HCT116 (cell line): Measurements from ENCODE around the gene ZNF554. TPM values are rescaled to one million over a fixed set of nuclear protein-coding genes. Genes with fewer than 3 reads are reported as not detected.

Experiments used
- ATAC-seq: fragments of 200-7000 bp; cut with Tn5 transposase; 2 replicates; pipeline ENCODE4 v1.9.1; 2020; ENCODE audit warnings: mild to moderate bottlenecking, moderate library complexity
- BruUV-seq: library from RNA; stranded (reverse); fragments of 400-500 nt; replicated peaks from 2 replicates; lab custom pipeline; 2021; lab: Mats Ljungman, UMichigan
- CTCF ChIA-PET: fragments of 300-600 bp; sonication (Branson Sonifier 250); formaldehyde crosslinking; loops from one replicate; lab custom pipeline; 2021; ENCODE audit warnings: antibody characterized with exemption; lab: Charles Lee
- POLR2A ChIA-PET: fragments of 300-600, 350-600 bp; sonication (Branson Sonifier 250); formaldehyde crosslinking; loops from one replicate; lab custom pipeline; 2021; ENCODE audit warnings: antibody characterized with exemption; lab: Charles Lee
- RAD21 ChIA-PET, 2 experiments: fragments of 300-600 bp; sonication (Branson Sonifier 250); formaldehyde crosslinking; loops; one replicate each; lab custom pipeline; 2023; ENCODE audit warnings: low total read pairs in 2 of 2; ENCODE audit not compliant: uncharacterized antibody in 2 of 2, unreplicated experiment in 2 of 2, low non-redundant PET in 1 of 2; lab: Charles Lee
- DNase-seq: peaks from one replicate; pipeline ENCODE4 v3.0.0-alpha.2; 2010; ENCODE audit warnings: low read depth, low spot score
- H2AFZ ChIP-seq: fragments of 200-600 bp; shearing (Covaris generic), sonication (generic); 2 replicates; pipeline ENCODE4 v1.6.1; 2017; ENCODE audit warnings: low read depth, mixed run types, mixed read lengths, antibody characterized with exemption, low read length; ENCODE audit not compliant: poor library complexity, severe bottlenecking
- H3K27ac ChIP-seq: 2 replicates; pipeline ENCODE4 v1.5.1; 2012; ENCODE audit warnings: low read depth, low read length
- H3K27me3 ChIP-seq: fragments of 200-600 bp; sonication (generic); 2 replicates; pipeline ENCODE4 v1.6.1; 2016; ENCODE audit warnings: mixed run types, low read length, mixed read lengths; ENCODE audit not compliant: insufficient read depth
- H3K36me3 ChIP-seq, 2 experiments: fragments of 200-500 bp in 1 of 2; fragments of 200-600 bp in 1 of 2; sonication (Bioruptor generic) in 1 of 2; sonication (generic) in 1 of 2; 2 replicates each; pipeline versions ENCODE4 v1.5.1 to v1.6.1; 2014 to 2016; ENCODE audit warnings: low read length in 2 of 2, inconsistent platforms in 1 of 2, mixed read lengths in 1 of 2, mixed run types in 1 of 2; ENCODE audit not compliant: insufficient read depth in 2 of 2, control insufficient read depth in 1 of 2
- H3K4me1 ChIP-seq, 2 experiments: fragments of 200-600 bp in 1 of 2; sonication (generic) in 1 of 2; 2 replicates each; pipeline versions ENCODE4 v1.5.1 to v1.6.1; 2012 to 2017; ENCODE audit warnings: low read length in 2 of 2, inconsistent platforms in 1 of 2, mild to moderate bottlenecking in 1 of 2, mixed read lengths in 1 of 2, mixed run types in 1 of 2, moderate library complexity in 1 of 2; ENCODE audit not compliant: insufficient read depth in 2 of 2, control insufficient read depth in 1 of 2
- H3K4me2 ChIP-seq: fragments of 200-600 bp; sonication (generic); 2 replicates; pipeline ENCODE4 v1.6.1; 2017; ENCODE audit warnings: mixed run types, low read length, mixed read lengths
- H3K4me3 ChIP-seq, 2 experiments: fragments of 200-600 bp in 1 of 2; sonication (generic) in 1 of 2; replicated peaks in 1 of 2; 2 replicates each; pipeline ENCODE4 v1.5.1; 2011 to 2016; ENCODE audit warnings: low read length in 2 of 2, control low read depth in 1 of 2, low read depth in 1 of 2, mild to moderate bottlenecking in 1 of 2, mixed read lengths in 1 of 2, mixed run types in 1 of 2
- H3K79me2 ChIP-seq: fragments of 200-600 bp; sonication (generic); 2 replicates; pipeline ENCODE4 v1.6.1; 2017; ENCODE audit warnings: mild to moderate bottlenecking, mixed run types, low read length, moderate library complexity, mixed read lengths; ENCODE audit not compliant: insufficient read depth
- H3K9ac ChIP-seq: fragments of 200-600 bp; sonication (generic); 2 replicates; pipeline ENCODE4 v1.6.1; 2016; ENCODE audit warnings: low read length, mixed read lengths
- H3K9me2 ChIP-seq: fragments of 200-600 bp; sonication (generic), shearing (Covaris generic); 2 replicates; pipeline ENCODE4 v1.6.1; 2017; ENCODE audit warnings: mixed run types, mild to moderate bottlenecking, moderate library complexity; ENCODE audit not compliant: insufficient read depth
- H3K9me3 ChIP-seq, 2 experiments: fragments of 200-500 bp in 1 of 2; fragments of 200-600 bp in 1 of 2; sonication (Bioruptor generic) in 1 of 2; sonication (generic) in 1 of 2; 2 replicates each; pipeline ENCODE4 v1.6.1; 2014 to 2017; ENCODE audit warnings: low read length in 2 of 2, mixed read lengths in 2 of 2, inconsistent platforms in 1 of 2, low read depth in 1 of 2, mild to moderate bottlenecking in 1 of 2, mixed run types in 1 of 2, moderate library complexity in 1 of 2; ENCODE audit not compliant: control insufficient read depth in 1 of 2, insufficient read depth in 1 of 2
- H4K20me1 ChIP-seq: fragments of 200-600 bp; sonication (generic), shearing (Covaris generic); 2 replicates; pipeline ENCODE4 v1.6.1; 2017; ENCODE audit warnings: mixed run types, mild to moderate bottlenecking, moderate library complexity; ENCODE audit not compliant: insufficient read depth
- CBX3 ChIP-seq: IDR thresholded peaks from 2 replicates; pipeline ENCODE4 v1.6.1; 2012; ENCODE audit warnings: low read depth
- CEBPB ChIP-seq: IDR thresholded peaks from 2 replicates; pipeline ENCODE4 v1.6.1; 2012; ENCODE audit warnings: low read depth
- EZH2 ChIP-seq: fragments of 200-600 bp; sonication (generic); IDR thresholded peaks from 2 replicates; pipeline ENCODE4 v1.6.1; 2017; ENCODE audit warnings: antibody characterized with exemption, mixed run types
- JUND ChIP-seq: IDR thresholded peaks from 2 replicates; pipeline ENCODE4 v1.6.1; 2012
- SIN3A ChIP-seq: IDR thresholded peaks from 2 replicates; pipeline ENCODE4 v1.6.1; 2012; ENCODE audit warnings: low read depth
- SP1 ChIP-seq: IDR thresholded peaks from 2 replicates; pipeline ENCODE4 v1.6.1; 2012; ENCODE audit warnings: low read depth
- SRF ChIP-seq: IDR thresholded peaks from 2 replicates; pipeline ENCODE4 v1.6.1; 2012; ENCODE audit warnings: low read depth
- TCF7L2 ChIP-seq: IDR thresholded peaks from 2 replicates; pipeline ENCODE4 v1.7.0; 2011; ENCODE audit warnings: borderline replicate concordance, inconsistent platforms; ENCODE audit not compliant: insufficient read depth, insufficient read length; ENCODE audit errors: extremely low read depth
- YY1 ChIP-seq: IDR thresholded peaks from 2 replicates; pipeline ENCODE4 v1.6.1; 2011; ENCODE audit warnings: low read length, low read depth, moderate library complexity, mild to moderate bottlenecking; ENCODE audit not compliant: insufficient replicate concordance; ENCODE audit errors: extremely low read depth
- intact Hi-C: fragments of 100-400 bp; cut with micrococcal nuclease; formaldehyde crosslinking; loops from 2 replicates; pipeline ENCODE4 v1.10.0; 2022
- total RNA-seq: library from RNA; stranded (reverse); gene quantifications from one replicate; pipeline ENCODE4 v1.2.1, GENCODE V29; 2021; ENCODE audit not compliant: unreplicated experiment
- TF ChIP-seq, protein P1 (sequence below), 3 experiments: fragments of 200-600 bp in 1 of 3; sonication (generic) in 1 of 3; IDR thresholded peaks in 2 of 3; conservative IDR thresholded peaks in 1 of 3; 2 replicates each; pipeline ENCODE4 v1.5.1; 2012 to 2017; ENCODE audit warnings: low read depth in 2 of 3, low read length in 2 of 3, antibody characterized with exemption in 1 of 3, borderline replicate concordance in 1 of 3, control low read depth in 1 of 3, mild to moderate bottlenecking in 1 of 3, mixed read lengths in 1 of 3, mixed run types in 1 of 3, moderate library complexity in 1 of 3; ENCODE audit not compliant: insufficient read depth in 1 of 3
- TF ChIP-seq, protein P2 (sequence below): IDR thresholded peaks from 2 replicates; pipeline ENCODE4 v1.6.1; 2011; ENCODE audit warnings: mild to moderate bottlenecking, low read length, moderate library complexity; ENCODE audit not compliant: insufficient replicate concordance; ENCODE audit errors: extremely low read depth
- TF ChIP-seq, protein P3 (sequence below): IDR thresholded peaks from 2 replicates; pipeline ENCODE4 v1.6.1; 2012; ENCODE audit warnings: low read depth

ZNF554 gene
- total RNA-seq, 1 experiment from 2014 or later, result 4.0 TPM

DNA sequence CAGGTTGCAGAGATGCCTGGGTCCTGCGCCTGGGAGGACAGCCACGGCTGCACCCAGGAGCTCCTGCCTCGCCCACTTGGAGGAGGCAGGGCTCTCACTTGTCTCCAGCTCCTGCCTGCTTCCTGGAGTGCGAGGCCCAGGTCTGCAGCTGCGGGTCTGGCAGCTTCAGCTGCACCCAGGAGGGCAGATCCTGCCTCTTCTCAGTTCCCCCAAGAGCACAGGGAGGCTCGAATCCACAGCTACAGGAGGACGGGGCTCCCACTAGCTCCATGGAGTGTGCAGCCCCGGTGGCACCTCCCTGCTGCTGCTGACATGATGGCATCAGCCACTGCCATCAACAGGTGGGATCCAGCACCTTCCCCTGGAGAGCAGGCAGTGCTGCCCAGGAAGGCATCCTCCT, 4.5 kb downstream of the ZNF554 start:
- H3K9me2 ChIP-seq, result no peaks in the 10 kb centered on the region
- intact Hi-C loops, result no loop called here
- TF ChIP-seq SP1, result no peak
- no peak for TF ChIP-seq SIN3A
- TF ChIP-seq, protein P1, sequence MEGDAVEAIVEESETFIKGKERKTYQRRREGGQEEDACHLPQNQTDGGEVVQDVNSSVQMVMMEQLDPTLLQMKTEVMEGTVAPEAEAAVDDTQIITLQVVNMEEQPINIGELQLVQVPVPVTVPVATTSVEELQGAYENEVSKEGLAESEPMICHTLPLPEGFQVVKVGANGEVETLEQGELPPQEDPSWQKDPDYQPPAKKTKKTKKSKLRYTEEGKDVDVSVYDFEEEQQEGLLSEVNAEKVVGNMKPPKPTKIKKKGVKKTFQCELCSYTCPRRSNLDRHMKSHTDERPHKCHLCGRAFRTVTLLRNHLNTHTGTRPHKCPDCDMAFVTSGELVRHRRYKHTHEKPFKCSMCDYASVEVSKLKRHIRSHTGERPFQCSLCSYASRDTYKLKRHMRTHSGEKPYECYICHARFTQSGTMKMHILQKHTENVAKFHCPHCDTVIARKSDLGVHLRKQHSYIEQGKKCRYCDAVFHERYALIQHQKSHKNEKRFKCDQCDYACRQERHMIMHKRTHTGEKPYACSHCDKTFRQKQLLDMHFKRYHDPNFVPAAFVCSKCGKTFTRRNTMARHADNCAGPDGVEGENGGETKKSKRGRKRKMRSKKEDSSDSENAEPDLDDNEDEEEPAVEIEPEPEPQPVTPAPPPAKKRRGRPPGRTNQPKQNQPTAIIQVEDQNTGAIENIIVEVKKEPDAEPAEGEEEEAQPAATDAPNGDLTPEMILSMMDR (IDR thresholded peaks at IDR 0.05 in 2 of 3, conservative IDR thresholded peaks at IDR 0.05 in 1 of 3; ENCODE audit: borderline replicate concordance in 1 of 3, insufficient read depth in 1 of 3, low read depth in 2 of 3, low read length in 2 of 3), result no peak
- no peak for TF ChIP-seq SRF
- no peaks in the 10 kb centered on the region for H3K27me3 ChIP-seq
- H3K4me2 ChIP-seq, result no peak overlapping the region
- no peak overlapping the region for H3K4me3 ChIP-seq
- peaks cover 0 to 4% of the 10 kb centered on the region in 2 experiments; a peak in 1 of 4 replicates for H3K9me3 ChIP-seq
- H3K4me1 ChIP-seq, result peaks cover 3 to 8% of the 10 kb centered on the region in 2 experiments; a peak in 3 of 4 replicates
- RAD21 ChIA-PET, result no interaction called here
- no peak overlapping the region for H3K27ac ChIP-seq
- POLR2A ChIA-PET, result no interaction called here
- ATAC-seq (no peak), DNase-seq (no peak)
- no peak overlapping the region for H3K9ac ChIP-seq
- H4K20me1 ChIP-seq, result no peaks in the 10 kb centered on the region
- 0 out of 2 replicates have a peak, but pooled peaks cover 4% of the 10 kb centered on the region for H3K79me2 ChIP-seq
- CTCF ChIA-PET, result no interaction called here
- H3K36me3 ChIP-seq, result no peaks in the 10 kb centered on the region
- BruUV-seq, result no TSS peak
- H2AFZ ChIP-seq, result no peak overlapping the region

DNA sequence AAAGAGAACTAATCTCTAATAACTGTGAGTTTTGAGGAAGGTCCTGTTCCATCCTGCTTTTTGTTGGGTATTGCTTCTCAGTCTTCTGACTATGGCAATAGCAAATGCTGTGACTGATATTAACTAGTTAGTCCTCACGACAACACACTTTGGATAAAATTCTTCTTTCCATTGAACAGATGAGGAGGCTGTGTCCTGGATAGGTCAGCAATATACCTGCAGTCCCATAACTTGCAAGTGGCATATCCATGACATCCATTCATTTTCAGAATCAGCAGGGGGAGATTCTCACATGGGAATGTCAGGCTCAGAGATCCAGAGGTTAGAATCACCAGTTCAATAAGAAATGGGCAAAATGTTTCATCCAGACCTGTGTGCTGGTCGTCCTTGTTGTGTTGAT, 7.4 kb downstream of the ZNF554 start:
- H3K79me2 ChIP-seq, result no peaks in the 10 kb centered on the region
- ChIA-PET RAD21 (no interaction called here), POLR2A (no interaction called here), CTCF (no interaction called here)
- no peaks in the 10 kb centered on the region for H4K20me1 ChIP-seq
- H3K27ac ChIP-seq, result no peak overlapping the region
- no peak overlapping the region for H2AFZ ChIP-seq
- peaks cover 0 to 4% of the 10 kb centered on the region in 2 experiments; a peak in 1 of 4 replicates for H3K9me3 ChIP-seq
- DNase-seq (no peak), ATAC-seq (no peak)
- no peak overlapping the region for H3K4me2 ChIP-seq
- intact Hi-C loops, result no loop called here
- H3K9me2 ChIP-seq, result no peaks in the 10 kb centered on the region
- no peak overlapping the region for H3K4me3 ChIP-seq
- no TSS peak for BruUV-seq
- H3K4me1 ChIP-seq, result no peaks in the 10 kb centered on the region
- no peaks in the 10 kb centered on the region for H3K36me3 ChIP-seq
- H3K27me3 ChIP-seq, result no peaks in the 10 kb centered on the region
- H3K9ac ChIP-seq, result no peak overlapping the region
- TF ChIP-seq EZH2, result no peak
- no peak for TF ChIP-seq JUND
- TF ChIP-seq, protein P2, sequence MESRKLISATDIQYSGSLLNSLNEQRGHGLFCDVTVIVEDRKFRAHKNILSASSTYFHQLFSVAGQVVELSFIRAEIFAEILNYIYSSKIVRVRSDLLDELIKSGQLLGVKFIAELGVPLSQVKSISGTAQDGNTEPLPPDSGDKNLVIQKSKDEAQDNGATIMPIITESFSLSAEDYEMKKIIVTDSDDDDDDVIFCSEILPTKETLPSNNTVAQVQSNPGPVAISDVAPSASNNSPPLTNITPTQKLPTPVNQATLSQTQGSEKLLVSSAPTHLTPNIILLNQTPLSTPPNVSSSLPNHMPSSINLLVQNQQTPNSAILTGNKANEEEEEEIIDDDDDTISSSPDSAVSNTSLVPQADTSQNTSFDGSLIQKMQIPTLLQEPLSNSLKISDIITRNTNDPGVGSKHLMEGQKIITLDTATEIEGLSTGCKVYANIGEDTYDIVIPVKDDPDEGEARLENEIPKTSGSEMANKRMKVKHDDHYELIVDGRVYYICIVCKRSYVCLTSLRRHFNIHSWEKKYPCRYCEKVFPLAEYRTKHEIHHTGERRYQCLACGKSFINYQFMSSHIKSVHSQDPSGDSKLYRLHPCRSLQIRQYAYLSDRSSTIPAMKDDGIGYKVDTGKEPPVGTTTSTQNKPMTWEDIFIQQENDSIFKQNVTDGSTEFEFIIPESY, result no peak
- TF ChIP-seq CEBPB, result no peak
- TF ChIP-seq YY1, result no peak
- no peak for TF ChIP-seq CBX3
- TF ChIP-seq SRF, result no peak
- TF ChIP-seq, protein P3, sequence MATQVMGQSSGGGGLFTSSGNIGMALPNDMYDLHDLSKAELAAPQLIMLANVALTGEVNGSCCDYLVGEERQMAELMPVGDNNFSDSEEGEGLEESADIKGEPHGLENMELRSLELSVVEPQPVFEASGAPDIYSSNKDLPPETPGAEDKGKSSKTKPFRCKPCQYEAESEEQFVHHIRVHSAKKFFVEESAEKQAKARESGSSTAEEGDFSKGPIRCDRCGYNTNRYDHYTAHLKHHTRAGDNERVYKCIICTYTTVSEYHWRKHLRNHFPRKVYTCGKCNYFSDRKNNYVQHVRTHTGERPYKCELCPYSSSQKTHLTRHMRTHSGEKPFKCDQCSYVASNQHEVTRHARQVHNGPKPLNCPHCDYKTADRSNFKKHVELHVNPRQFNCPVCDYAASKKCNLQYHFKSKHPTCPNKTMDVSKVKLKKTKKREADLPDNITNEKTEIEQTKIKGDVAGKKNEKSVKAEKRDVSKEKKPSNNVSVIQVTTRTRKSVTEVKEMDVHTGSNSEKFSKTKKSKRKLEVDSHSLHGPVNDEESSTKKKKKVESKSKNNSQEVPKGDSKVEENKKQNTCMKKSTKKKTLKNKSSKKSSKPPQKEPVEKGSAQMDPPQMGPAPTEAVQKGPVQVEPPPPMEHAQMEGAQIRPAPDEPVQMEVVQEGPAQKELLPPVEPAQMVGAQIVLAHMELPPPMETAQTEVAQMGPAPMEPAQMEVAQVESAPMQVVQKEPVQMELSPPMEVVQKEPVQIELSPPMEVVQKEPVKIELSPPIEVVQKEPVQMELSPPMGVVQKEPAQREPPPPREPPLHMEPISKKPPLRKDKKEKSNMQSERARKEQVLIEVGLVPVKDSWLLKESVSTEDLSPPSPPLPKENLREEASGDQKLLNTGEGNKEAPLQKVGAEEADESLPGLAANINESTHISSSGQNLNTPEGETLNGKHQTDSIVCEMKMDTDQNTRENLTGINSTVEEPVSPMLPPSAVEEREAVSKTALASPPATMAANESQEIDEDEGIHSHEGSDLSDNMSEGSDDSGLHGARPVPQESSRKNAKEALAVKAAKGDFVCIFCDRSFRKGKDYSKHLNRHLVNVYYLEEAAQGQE, result no peak
- no peak for TF ChIP-seq TCF7L2
